LNCaP clone FGC (cell line): ENCODE measurements around the gene CDYL2.
A peak's percentile ranks its signal among the peaks of the same experiment; 100 is the strongest.

Source experiments
- DNase-seq: peaks from one replicate; pipeline ENCODE4 v3.0.0-alpha.2; 2011; ENCODE audit warnings: low read depth
- H3K4me3 ChIP-seq: 2 replicates; pipeline ENCODE4 v1.5.1; 2011; ENCODE audit warnings: mild to moderate bottlenecking, low read depth, low read length, control low read depth
- CTCF ChIP-seq: IDR thresholded peaks from 2 replicates; pipeline ENCODE4 v1.5.1; 2012; ENCODE audit warnings: mild to moderate bottlenecking; ENCODE audit not compliant: control insufficient read depth, insufficient read depth; ENCODE audit errors: extremely low read depth

Gene CDYL2

DNA sequence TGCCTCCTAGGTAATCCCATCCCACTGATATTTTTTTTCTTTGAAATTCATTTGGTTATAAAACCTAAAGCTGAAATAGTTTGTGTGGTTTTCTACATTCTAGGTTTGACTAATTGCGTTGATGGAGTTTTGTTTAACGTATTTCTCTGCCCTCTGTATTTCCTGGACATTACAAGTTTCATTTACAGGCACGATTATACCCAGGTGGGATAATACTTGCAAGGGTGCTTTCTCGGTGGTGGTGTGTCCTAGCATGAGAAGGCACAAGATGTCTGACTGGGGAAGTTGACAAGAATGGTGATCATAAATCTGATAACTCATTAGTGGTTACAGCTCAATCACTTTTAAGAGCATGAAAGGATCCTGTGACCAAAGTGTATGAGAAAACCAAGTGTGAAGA lies 218.6 kb downstream of the CDYL2 start:
- DNase-seq = no peak
- H3K4me3 ChIP-seq = no peak overlapping the region
- TF ChIP-seq CTCF = no peak

DNA sequence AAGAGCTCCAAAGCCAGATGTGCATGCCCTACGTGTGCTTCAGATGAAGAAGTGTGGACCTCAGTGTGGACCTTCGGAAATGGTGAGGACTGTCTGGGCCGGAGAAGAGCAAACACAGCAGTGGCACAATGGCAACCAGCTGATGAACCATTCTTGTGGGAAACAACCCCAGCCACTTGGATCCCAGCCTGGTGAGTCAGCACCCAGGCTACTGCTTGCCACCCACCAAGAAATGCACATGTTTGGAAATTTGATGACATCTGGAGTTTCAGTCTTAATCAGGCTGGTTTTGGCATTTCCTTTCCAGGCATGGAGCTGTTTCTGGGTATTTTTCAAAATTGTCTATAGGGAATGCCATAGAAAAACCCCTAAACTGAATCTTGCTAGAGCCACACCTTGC lies 220.9 kb downstream of the CDYL2 start:
- DNase-seq = no peak
- no peak for TF ChIP-seq CTCF

DNA sequence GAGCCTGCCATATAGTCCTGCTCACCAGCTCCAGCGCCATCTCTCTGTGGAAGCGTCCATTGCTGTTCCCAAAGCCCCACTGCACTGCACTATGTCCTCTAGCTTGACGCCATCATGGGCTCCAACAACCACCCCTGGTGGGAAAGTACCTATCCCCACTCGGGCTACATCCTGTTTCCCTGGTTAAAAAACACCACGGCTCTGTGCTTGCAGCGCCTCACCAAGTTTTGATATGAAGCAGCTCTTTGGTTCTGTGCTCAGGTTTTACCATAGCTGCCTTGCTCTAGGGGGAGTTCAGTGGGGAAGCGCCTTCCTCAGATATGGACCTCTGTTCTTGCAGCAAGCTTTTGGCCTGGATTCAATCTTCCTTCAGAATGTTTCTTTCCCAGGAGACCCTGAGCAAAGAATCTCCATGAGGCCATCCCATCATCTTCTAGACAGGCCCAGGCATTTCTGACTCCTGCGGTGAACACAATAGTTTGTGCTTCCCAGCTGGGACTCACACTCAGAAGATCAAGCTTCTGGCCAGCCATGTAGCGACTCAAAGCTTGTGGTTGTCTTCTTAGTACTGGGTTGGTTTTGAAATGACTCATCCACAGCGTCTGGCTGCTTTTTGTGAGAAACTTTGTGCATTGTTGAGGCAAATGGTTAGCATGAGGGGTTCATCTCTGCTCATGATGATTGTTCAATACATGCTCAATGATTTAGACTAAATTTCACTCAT lies 224.1 kb downstream of the CDYL2 start:
- H3K4me3 ChIP-seq = no peak overlapping the region
- no peak for DNase-seq
- no peak for TF ChIP-seq CTCF

More for the DNA sequence above, 220.9 kb downstream of the CDYL2 start:
- no peak overlapping the region for H3K4me3 ChIP-seq

DNA sequence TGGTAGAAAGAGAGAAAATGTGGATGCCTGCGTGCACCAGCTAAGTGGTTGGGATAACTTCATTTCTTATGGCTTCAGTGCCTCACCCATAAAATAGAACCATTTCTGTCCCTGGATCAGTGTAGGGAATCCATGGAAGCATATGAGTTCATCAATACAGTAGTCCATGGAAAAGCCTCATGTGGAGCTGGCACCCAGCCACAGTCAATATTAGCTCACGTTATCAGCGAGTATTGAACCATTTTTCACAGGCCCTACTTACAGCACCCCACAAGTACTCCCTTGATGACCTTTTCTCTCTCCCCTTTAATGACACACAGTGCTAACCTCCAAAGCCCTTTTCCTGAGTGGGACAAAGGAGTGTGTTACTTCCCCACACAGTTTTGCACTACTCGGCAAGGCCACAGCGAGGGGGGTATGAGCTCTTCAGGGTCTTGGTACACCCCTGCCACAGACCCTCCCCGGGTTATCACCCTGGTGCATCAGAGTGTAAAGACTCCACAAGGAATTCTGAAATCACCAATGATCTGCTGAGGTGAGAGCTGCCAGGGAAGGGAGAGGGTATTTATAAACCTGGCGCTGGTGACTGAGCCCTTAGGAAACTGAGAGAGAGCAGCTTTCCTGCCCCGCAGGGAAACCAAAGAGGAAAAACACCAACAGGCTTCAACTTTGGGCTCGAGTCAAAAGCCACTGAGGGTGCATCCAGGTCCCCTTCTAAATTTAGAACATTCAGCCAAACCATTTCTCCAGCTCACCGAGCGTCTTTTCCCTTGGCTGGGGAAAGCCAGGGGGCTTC lies 226.7 kb downstream of the CDYL2 start:
- TF ChIP-seq CTCF = no peak
- DNase-seq = peak; percentile 4

DNA sequence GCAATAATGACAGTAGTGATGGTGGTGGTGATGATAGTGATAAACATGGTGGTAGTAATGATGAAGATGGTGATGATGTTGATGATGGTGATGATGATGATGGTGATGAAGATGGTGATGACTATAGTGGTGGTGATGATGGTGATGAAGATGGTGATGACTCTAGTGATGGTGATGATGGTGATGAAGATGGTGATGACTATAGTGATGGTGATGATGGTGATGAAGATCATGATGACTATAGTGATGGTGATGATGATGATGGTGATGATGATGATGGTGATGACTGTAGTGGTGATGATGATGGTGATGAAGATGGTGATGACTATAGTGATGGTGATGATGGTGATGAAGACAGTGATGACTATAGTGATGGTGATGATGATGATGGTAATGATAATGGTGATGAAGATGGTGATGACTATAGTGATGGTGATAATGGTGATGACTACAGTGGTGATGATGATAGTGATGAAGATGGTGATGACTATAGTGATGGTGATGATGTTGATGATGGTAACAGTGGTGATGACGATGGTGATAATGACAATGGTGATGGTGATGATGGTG lies 228.0 kb downstream of the CDYL2 start:
- no peak for DNase-seq
- no peak overlapping the region for H3K4me3 ChIP-seq
- TF ChIP-seq CTCF = no peak

More for the DNA sequence above, 226.7 kb downstream of the CDYL2 start:
- no peak overlapping the region for H3K4me3 ChIP-seq

DNA sequence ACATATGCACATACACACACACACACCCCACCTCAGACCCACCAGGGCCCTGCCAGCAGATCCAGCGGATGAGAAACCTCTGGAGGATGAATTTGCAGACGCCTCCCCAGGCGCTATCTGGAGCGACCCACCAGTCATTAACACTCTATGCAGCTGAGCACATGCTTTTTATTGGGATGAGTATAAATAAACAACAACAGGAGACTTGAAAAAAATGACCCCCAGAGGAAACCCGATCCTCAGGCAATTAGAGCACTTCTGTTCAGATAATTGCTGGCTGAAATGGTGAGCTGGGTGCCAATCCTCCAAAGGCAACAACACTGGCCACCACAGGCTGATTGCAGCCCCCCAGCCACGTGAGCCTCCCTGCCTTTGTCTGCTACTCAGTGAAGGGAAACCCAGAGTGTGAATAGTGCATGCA lies 230.7 kb downstream of the CDYL2 start:
- TF ChIP-seq CTCF = no peak
- no peak overlapping the region for H3K4me3 ChIP-seq
- no peak for DNase-seq
